HG03442 (cell line): Measurements from ENCODE around the gene KAT14.
"Not testable (repeated sequence)": the region's sequence is repeated elsewhere in the genome, so short reads cannot be mapped to it uniquely, and the experiment has no call there.

Experiments used
- ATAC-seq: cut with Tn5 transposase; IDR thresholded peaks from one replicate; pipeline ENCODE4 v1.9.1; 2021; ENCODE audit warnings: mild to moderate bottlenecking, moderate library complexity; ENCODE audit not compliant: unreplicated experiment

The KAT14 gene

GRCh38 chr20:18156045-18156444 is 18.4 kb downstream of the KAT14 start:
- ATAC-seq: no peak

GRCh38 chr20:18164356-18164755 is 26.7 kb downstream of the KAT14 start:
- no peak for ATAC-seq

- ATAC-seq: no peak
Observed at GRCh38 chr20:18165553-18165952, 27.9 kb downstream of the KAT14 start.

- no peak for ATAC-seq
Observed at GRCh38 chr20:18166241-18166881, 28.7 kb downstream of the KAT14 start.

GRCh38 chr20:18166950-18167349 is 29.3 kb downstream of the KAT14 start:
- no peak for ATAC-seq

GRCh38 chr20:18172379-18172778 is 34.7 kb downstream of the KAT14 start:
- ATAC-seq: no peak

- ATAC-seq: no peak
Observed at GRCh38 chr20:18174906-18175683, 37.4 kb downstream of the KAT14 start.

GRCh38 chr20:18176318-18176785 is 38.7 kb downstream of the KAT14 start:
- ATAC-seq: no peak

GRCh38 chr20:18180366-18180765 is 42.7 kb downstream of the KAT14 start:
- ATAC-seq: not testable (repeated sequence)

- ATAC-seq: no peak
Observed at GRCh38 chr20:18180815-18181214, 43.2 kb downstream of the KAT14 start.

- ATAC-seq: no peak
Observed at GRCh38 chr20:18187020-18187419, 49.4 kb downstream of the KAT14 start.

- ATAC-seq: no peak
Observed at GRCh38 chr20:18188434-18188833, 50.8 kb downstream of the KAT14 start.

- ATAC-seq: no peak
Observed at GRCh38 chr20:18190338-18191233, 52.9 kb downstream of the KAT14 start.

GRCh38 chr20:18191306-18191705 is 53.6 kb downstream of the KAT14 start:
- ATAC-seq: no peak

GRCh38 chr20:18194461-18194860 is 56.8 kb downstream of the KAT14 start:
- not testable (repeated sequence) for ATAC-seq

GRCh38 chr20:18195931-18196330 is 58.3 kb downstream of the KAT14 start:
- ATAC-seq: no peak

- ATAC-seq: no peak
Observed at GRCh38 chr20:18197382-18198070, 59.9 kb downstream of the KAT14 start.

GRCh38 chr20:18202966-18203365 is 65.3 kb downstream of the KAT14 start:
- no peak for ATAC-seq

GRCh38 chr20:18203700-18204099 is 66.0 kb downstream of the KAT14 start:
- ATAC-seq: not testable (repeated sequence)

GRCh38 chr20:18213002-18213401 is 75.3 kb downstream of the KAT14 start:
- no peak for ATAC-seq

GRCh38 chr20:18215566-18215965 is 77.9 kb downstream of the KAT14 start:
- no peak for ATAC-seq
